HG03280 (cell line): ENCODE data around the gene GABRE.

Experiments
- ATAC-seq: cut with Tn5 transposase; IDR thresholded peaks from one replicate; pipeline ENCODE4 v1.9.1; 2021; ENCODE audit warnings: mild to moderate bottlenecking, moderate library complexity; ENCODE audit not compliant: unreplicated experiment

GABRE gene

DNA sequence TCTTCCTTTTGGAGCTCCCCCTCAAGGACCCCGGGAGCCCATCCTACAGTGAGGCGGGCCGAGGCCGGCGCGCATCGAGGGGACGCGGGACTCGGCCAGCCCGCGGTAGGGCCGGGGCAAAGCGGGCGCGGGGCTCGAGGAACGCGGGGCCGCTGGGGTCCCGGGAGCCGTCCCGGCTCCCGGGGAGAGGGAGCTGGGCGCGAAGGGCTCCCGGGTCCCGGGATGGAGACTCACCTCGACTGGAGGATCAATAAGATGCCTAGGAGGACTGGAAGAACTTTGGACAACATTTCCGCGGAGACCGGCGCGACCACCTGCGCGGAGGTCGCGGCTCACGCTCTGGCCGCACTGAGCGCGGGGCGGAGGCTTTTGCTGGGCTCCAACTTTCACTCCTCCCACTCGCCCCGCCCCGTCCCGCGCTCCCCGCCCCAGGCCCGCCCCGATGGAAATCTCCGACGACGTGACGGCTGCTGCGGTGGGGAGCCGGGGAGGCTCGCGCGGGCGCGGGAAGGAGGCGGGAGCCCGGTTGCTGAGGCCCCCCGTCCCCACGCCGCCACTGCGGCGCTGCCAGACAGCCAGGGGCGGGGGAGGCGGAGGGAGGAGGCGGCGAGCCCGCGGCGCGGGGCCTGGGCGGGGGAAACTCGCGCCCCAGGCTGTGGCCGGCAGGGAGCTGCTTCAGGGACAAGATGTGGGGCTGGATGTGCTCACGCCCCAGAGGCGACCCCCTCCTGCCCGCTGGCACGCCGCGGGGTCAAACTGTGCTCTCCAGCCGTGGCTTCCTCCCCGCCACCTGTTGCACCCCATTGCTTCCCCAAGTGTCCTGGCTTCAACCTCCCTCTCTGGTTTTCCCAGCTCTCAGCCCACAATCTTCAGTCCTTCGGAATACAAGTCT, at the start of gene GABRE:
GABRE (minus strand) TSS at position 341 of the 892 bp plus-strand sequence; CDS start at position 290, 51 bp downstream.
- ATAC-seq: no peak

DNA sequence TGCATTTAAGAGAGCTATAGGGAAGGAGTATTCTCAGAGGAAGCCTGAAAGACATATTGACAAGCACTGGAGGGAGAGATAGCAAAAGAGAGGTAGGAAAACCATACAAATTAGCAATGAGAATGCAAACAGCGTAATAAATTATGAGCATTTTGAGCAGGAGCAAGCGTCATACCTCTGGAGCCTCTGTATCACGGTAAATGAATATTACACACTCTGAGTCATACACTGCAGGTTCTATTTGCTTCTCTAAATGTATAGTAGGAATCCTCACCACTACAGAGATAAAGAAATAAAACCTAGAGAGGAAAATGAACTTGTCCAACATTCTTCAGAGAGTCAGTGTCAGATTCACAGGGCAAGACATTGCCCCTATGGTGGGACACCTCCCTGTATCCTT, 46.4 kb upstream of the GABRE start:
- ATAC-seq: no peak

GRCh38 chrX:151999813-152000212, 25.3 kb upstream of the GABRE start:
- ATAC-seq: no peak

GRCh38 chrX:151997539-151997938, 23.1 kb upstream of the GABRE start:
- no peak for ATAC-seq

DNA sequence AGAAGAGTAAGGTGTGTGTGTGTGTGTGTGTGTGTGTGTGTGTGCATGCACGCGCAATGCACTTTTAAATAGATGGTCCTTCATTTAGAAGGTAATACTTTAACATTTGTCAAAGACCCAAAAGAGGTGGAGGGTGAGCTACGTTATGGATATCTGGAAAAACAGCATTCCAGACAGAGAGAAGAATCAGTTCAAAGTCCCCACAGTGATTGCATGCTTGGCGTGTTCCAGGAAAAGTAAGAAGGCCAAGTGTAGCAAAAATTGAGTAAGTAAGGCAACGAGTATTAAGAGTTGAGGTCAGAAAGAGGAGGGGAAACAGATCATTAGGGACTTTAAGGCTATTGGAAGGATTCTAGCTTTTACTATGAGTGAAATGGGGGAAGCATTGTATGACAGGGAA, 21.9 kb upstream of the GABRE start:
- ATAC-seq: no peak

DNA sequence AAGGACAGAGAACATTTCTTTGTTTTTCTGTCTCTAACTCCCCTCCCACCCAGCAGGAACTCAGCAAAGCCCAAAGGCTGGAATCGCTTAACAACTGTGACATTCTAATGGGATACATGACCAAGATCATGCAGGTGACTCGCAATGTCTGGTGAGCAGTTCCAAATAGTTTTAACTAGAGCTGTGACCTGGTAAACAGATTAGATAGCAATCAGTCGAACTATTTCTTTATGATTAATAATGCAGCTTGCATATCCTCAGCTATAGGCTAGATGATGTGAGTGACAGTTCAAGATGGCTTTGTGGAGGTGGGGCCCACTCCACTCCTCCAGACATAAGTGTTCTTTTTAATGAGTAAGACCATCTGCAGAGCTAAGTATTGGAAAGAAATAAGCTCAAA, 20.0 kb upstream of the GABRE start:
- ATAC-seq: no peak

DNA sequence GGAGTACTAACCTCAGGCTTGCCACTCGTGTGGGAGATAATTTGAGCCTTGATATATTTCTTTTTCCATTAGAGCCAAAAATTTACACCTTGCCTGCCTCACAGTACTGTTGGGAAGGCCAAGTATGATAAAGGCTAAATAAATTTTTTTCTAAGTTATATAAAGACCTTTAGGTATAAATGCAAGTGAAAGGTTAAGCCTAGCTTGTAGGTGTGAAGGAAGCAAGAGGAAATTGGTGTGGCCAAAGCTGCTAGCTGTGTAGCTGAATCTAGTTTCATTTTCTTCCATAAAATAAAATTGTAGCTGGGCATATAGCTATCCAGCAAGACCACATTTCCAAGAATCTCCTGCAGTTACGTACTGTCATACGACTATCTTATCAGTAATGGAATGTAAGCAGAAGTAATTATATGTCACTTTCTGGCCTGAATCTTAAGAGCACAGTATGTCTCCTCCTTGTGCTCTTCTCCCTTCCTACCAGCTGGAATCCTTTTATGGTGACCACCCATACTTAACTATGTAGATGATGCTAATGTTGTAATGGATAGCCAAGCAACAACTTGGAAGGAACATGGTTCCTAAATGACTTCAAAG, 14.3 kb upstream of the GABRE start:
- no peak for ATAC-seq

- no peak for ATAC-seq
Observed at GRCh38 chrX:151987108-151987507, 12.6 kb upstream of the GABRE start.

GRCh38 chrX:151985955-151986354, 11.5 kb upstream of the GABRE start:
- no peak for ATAC-seq

- ATAC-seq: no peak
Observed at GRCh38 chrX:151985531-151985930, 11.1 kb upstream of the GABRE start.

GRCh38 chrX:151984902-151985301, 10.4 kb upstream of the GABRE start:
- ATAC-seq: no peak

DNA sequence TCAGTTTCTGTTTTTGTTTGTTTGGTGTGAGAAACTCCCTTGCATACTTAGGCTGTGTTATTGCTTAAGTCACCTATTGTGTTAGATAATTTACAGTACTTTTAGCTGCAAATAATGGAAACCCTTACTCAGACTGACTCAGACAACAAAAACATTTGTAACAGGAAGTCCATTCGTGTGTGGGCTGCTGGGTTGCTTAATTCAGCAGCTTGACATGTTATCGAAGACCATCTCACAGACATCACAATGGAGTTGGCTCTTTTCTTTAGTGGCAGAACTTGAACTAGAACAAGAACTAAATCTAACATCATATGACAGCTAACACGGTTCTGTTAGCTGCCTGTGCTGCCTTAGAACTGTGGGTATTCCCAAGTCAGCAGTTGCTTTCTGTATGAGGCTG, 9.9 kb upstream of the GABRE start:
- no peak for ATAC-seq

GRCh38 chrX:151983186-151983585, 8.7 kb upstream of the GABRE start:
- ATAC-seq: no peak

GRCh38 chrX:151982222-151982621, 7.7 kb upstream of the GABRE start:
- no peak for ATAC-seq

DNA sequence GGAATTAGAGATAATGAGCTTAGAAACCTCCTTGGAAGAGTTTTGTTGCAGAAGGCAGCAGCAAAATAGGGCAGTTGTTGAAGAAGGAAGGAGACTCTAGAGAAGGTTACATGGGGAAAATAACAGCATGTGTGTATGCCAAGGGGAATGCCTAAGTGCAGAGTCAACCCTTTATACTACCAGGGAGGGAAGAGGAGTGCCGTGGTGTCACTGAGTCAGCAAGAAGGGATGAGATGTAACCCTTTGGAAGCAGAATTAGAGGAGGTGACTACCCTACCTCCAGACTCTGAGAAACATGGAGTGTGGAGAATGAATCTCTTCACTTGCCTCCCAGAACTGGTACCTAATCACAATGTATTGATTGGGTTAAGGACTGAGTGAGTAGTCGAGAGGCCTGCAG, 6.7 kb upstream of the GABRE start:
- no peak for ATAC-seq

GRCh38 chrX:151977923-151978322, 3.4 kb upstream of the GABRE start:
- no peak for ATAC-seq

- ATAC-seq: no peak
Observed at GRCh38 chrX:151977009-151977408, 2.5 kb upstream of the GABRE start.

DNA sequence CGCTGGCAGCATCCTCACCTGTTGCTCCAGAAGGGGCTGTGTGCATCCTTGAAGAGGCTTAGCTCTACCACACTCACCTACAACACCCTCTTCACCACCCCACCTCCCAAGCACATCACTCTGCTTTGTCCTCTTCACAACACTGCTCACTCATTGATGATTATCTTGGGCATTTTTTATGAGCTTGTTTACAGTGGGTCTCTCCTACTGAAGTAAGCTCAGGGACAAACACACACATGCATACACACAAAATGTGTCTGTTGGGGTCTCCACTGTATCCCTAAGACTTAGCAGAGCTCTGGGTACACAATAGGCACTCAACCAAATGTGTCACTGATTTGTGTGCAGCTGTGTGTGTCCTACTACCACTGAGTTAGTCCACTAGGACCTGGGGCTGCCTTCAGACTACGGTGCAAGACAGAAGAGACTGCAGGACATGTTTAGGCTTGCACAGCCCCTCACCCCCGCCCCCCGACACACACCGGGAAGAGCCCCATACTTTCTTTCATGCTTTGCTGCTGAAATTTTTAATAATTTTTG, 1.3 kb upstream of the GABRE start:
- no peak for ATAC-seq

DNA sequence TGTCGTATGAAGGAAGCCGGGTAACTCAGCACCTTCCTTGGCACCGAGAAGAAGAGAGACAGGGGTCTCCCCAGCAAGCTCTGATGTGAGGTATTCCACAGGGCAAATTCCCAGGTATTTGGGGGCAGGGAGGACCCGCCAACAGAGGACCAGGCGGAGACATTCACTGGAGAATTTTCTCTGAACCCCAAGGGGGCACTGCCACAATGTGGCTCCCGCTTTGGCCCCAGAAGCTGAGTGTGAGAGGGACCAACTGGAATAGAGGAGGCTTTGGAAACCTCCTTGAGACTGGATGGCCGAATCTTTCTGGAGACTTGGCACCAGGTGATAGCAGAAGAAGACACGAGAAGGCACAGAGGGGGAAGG, 735 bp upstream of the GABRE start:
- no peak for ATAC-seq

DNA sequence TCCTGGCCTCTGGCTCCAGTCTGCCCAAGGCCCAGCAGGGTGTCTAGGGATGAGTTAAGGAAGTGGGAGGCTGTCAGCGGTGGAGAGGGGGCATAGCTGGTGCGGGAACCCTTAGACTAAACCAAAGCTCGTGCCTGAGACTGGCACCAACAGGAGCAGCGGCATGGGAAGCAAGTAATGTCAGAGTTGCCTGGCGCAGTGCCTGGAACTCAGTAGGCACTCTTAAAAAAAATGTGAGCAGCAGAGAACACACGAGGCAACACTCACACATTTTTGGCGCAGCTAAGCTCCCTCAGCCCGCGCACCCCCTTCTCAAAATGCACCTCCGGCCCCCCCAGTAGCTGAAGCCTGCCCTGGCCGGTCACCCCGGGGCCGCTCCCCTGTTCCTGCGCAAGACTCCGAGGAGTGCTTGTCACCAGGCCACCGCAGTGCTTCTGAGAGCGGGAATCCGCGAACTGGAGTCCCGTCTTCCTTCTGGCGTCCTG, 583 bp downstream of the GABRE start:
- no peak for ATAC-seq

GRCh38 chrX:151973060-151973661, 1.3 kb downstream of the GABRE start:
- no peak for ATAC-seq

GRCh38 chrX:151970661-151971060, 3.8 kb downstream of the GABRE start:
- no peak for ATAC-seq
